Neural progenitor cell (in vitro differentiated cells): ENCODE measurements around the gene ARF3. TPM values are rescaled to one million over a fixed set of nuclear protein-coding genes. Genes with fewer than 3 reads are reported as not detected.

ENCODE experiments used
- DNase-seq: peaks from one replicate; pipeline ENCODE4 v3.0.0-alpha.2; 2016; ENCODE audit warnings: low spot score
- H2AFZ ChIP-seq: fragments of 200-600 bp; sonication (generic); replicated peaks from 2 replicates; pipeline ENCODE4 v1.6.1; 2016; ENCODE audit warnings: antibody characterized with exemption
- H3F3A ChIP-seq: fragments of 200-600 bp; sonication (generic); 2 replicates; pipeline ENCODE4 v1.6.1; 2016; ENCODE audit warnings: antibody characterized with exemption, low read depth
- H3K27ac ChIP-seq: fragments of 200-600 bp; sonication (generic); 2 replicates; pipeline ENCODE4 v1.5.1; 2016; ENCODE audit warnings: mild to moderate bottlenecking
- H3K27me3 ChIP-seq: fragments of 200-600 bp; sonication (generic); 2 replicates; pipeline ENCODE4 v1.6.1; 2016; ENCODE audit warnings: mild to moderate bottlenecking, moderate library complexity
- H3K36me3 ChIP-seq: fragments of 200-600 bp; sonication (generic); 2 replicates; pipeline ENCODE4 v1.5.1; 2016
- H3K4me1 ChIP-seq: fragments of 200-600 bp; sonication (generic); 2 replicates; pipeline ENCODE4 v1.6.1; 2016; ENCODE audit warnings: mixed run types
- H3K4me2 ChIP-seq: fragments of 200-600 bp; sonication (generic); 2 replicates; pipeline ENCODE4 v1.6.1; 2016
- H3K4me3 ChIP-seq: fragments of 200-600 bp; sonication (generic); 2 replicates; pipeline ENCODE4 v1.5.1; 2016
- H3K79me2 ChIP-seq: fragments of 200-600 bp; sonication (generic); 2 replicates; pipeline ENCODE4 v1.6.1; 2016; ENCODE audit warnings: low read depth
- H3K9ac ChIP-seq: fragments of 200-600 bp; sonication (generic); 2 replicates; pipeline ENCODE4 v1.6.1; 2016
- H3K9me3 ChIP-seq: fragments of 200-600 bp; sonication (generic); 2 replicates; pipeline ENCODE4 v1.5.1; 2016; ENCODE audit warnings: low read depth
- H4K20me1 ChIP-seq: fragments of 200-600 bp; sonication (generic); 2 replicates; pipeline ENCODE4 v1.6.1; 2016; ENCODE audit warnings: low read depth
- H3K27ac Mint-ChIP-seq: 3 replicates; pipeline ENCODE4 v1.8.0; 2021; ENCODE audit warnings: mixed read lengths
- H3K27me3 Mint-ChIP-seq: 2 replicates; pipeline ENCODE4 v1.8.0; 2022; ENCODE audit warnings: low read depth, mild to moderate bottlenecking, inconsistent platforms, moderate library complexity, mixed read lengths; ENCODE audit not compliant: insufficient read depth
- H3K36me3 Mint-ChIP-seq: 3 replicates; pipeline ENCODE4 v1.8.0; 2021; ENCODE audit warnings: mixed read lengths
- H3K4me1 Mint-ChIP-seq: 3 replicates; pipeline ENCODE4 v1.8.0; 2021; ENCODE audit warnings: mixed read lengths
- H3K4me3 Mint-ChIP-seq: 3 replicates; pipeline ENCODE4 v1.8.0; 2021; ENCODE audit warnings: mild to moderate bottlenecking, moderate library complexity, mixed read lengths
- H3K9me3 Mint-ChIP-seq: 3 replicates; pipeline ENCODE4 v1.8.0; 2020; ENCODE audit warnings: mixed read lengths
- CTCF ChIP-seq: fragments of 200-600 bp; sonication (generic); IDR thresholded peaks from 2 replicates; pipeline ENCODE4 v1.5.1; 2017; ENCODE audit warnings: antibody characterized with exemption, mild to moderate bottlenecking
- EZH2 ChIP-seq: fragments of 200-600 bp; sonication (generic); IDR thresholded peaks from 2 replicates; pipeline ENCODE4 v1.6.1; 2017; ENCODE audit warnings: antibody characterized with exemption, mild to moderate bottlenecking, moderate library complexity
- EZH2phosphoT487 ChIP-seq: fragments of 200-600 bp; sonication (generic); IDR thresholded peaks from 2 replicates; pipeline ENCODE4 v1.6.1; 2017; ENCODE audit warnings: antibody characterized with exemption
- total RNA-seq: library from RNA; depleted of rRNA; stranded (reverse); fragments of >200 nt; gene quantifications from 2 replicates; pipeline ENCODE4 v1.2.3, GENCODE V29; 2015; ENCODE audit warnings: low replicate concordance

ARF3 gene
- total RNA-seq, 1 donor from 2014 or later = 84.1 TPM

GRCh38 chr12:48965298-48965838, 8.1 kb upstream of the ARF3 start:
- Mint-ChIP-seq H3K27ac (no peak overlapping the region), H3K27me3 (peaks cover 45% of the 10 kb centered on the region), H3K4me3 (no peak overlapping the region), H3K4me1 (peaks cover 15% of the 10 kb centered on the region), H3K36me3 (no peaks in the 10 kb centered on the region), H3K9me3 (no peaks in the 10 kb centered on the region)
- Histone ChIP-seq H2AFZ (no peak overlapping the region), H4K20me1 (peaks cover 5% of the 10 kb centered on the region), H3K79me2 (no peaks in the 10 kb centered on the region), H3K27me3 (peaks cover 36% of the 10 kb centered on the region), H3K27ac (no peak overlapping the region), H3K36me3 (no peaks in the 10 kb centered on the region), H3K4me2 (no peak overlapping the region), H3K4me3 (no peak overlapping the region), H3K9ac (no peak overlapping the region), H3K9me3 (no peaks in the 10 kb centered on the region), H3K4me1 (peaks cover 22% of the 10 kb centered on the region), H3F3A (peaks cover 23% of the 10 kb centered on the region)
- peak; percentile 41 for DNase-seq
- TF ChIP-seq CTCF = peak; percentile 41
- TF ChIP-seq EZH2 = no peak

GRCh38 chr12:48961801-48962200, 4.5 kb upstream of the ARF3 start:
- TF ChIP-seq EZH2phosphoT487 = no peak
- TF ChIP-seq CTCF = no peak
- TF ChIP-seq EZH2 = no peak
- Mint-ChIP-seq H3K36me3 (no peaks in the 10 kb centered on the region), H3K4me1 (peaks cover 13% of the 10 kb centered on the region), H3K27ac (no peak overlapping the region), H3K4me3 (no peak overlapping the region), H3K9me3 (no peaks in the 10 kb centered on the region), H3K27me3 (peaks cover 22% of the 10 kb centered on the region)
- H3K9me3 ChIP-seq = no peaks in the 10 kb centered on the region
- H3K27me3 ChIP-seq = peaks cover 6% of the 10 kb centered on the region
- H3K27ac ChIP-seq = no peak overlapping the region
- H3F3A ChIP-seq = peaks cover 21% of the 10 kb centered on the region
- H4K20me1 ChIP-seq = no peaks in the 10 kb centered on the region
- no peak overlapping the region for H3K4me3 ChIP-seq
- H3K79me2 ChIP-seq = peaks cover 4% of the 10 kb centered on the region
- no peak for DNase-seq
- H3K9ac ChIP-seq = no peak overlapping the region
- no peaks in the 10 kb centered on the region for H3K36me3 ChIP-seq
- H3K4me1 ChIP-seq = peaks cover 5% of the 10 kb centered on the region
- no peak overlapping the region for H2AFZ ChIP-seq
- H3K4me2 ChIP-seq = no peak overlapping the region

GRCh38 chr12:48961331-48961730, 4.0 kb upstream of the ARF3 start:
- DNase-seq = no peak
- H3K36me3 ChIP-seq = no peaks in the 10 kb centered on the region
- H3K4me1 ChIP-seq = peaks cover 5% of the 10 kb centered on the region
- no peaks in the 10 kb centered on the region for H4K20me1 ChIP-seq
- no peak overlapping the region for H2AFZ ChIP-seq
- no peak overlapping the region for H3K27ac ChIP-seq
- peaks cover 25% of the 10 kb centered on the region for H3F3A ChIP-seq
- H3K4me3 ChIP-seq = no peak overlapping the region
- no peaks in the 10 kb centered on the region for H3K9me3 Mint-ChIP-seq
- peaks cover 1% of the 10 kb centered on the region for H3K27me3 ChIP-seq
- H3K4me3 Mint-ChIP-seq = no peak overlapping the region
- H3K4me2 ChIP-seq = no peak overlapping the region
- H3K9me3 ChIP-seq = no peaks in the 10 kb centered on the region
- no peak overlapping the region for H3K27ac Mint-ChIP-seq
- H3K79me2 ChIP-seq = peaks cover 6% of the 10 kb centered on the region
- H3K27me3 Mint-ChIP-seq = peaks cover 21% of the 10 kb centered on the region
- no peaks in the 10 kb centered on the region for H3K36me3 Mint-ChIP-seq
- TF ChIP-seq CTCF (no peak), EZH2 (no peak), EZH2phosphoT487 (no peak)
- H3K9ac ChIP-seq = no peak overlapping the region
- H3K4me1 Mint-ChIP-seq = peaks cover 14% of the 10 kb centered on the region
